HepG2 (cell line): ENCODE results near the gene AQP6. TPM values are rescaled to one million over a fixed set of nuclear protein-coding genes. Genes with fewer than 3 reads are reported as not detected.
A peak's percentile ranks its signal among the peaks of the same experiment; 100 is the strongest.

ENCODE experiments used
- ATAC-seq: fragments of 200-7000 bp; cut with Tn5 transposase; 3 replicates; pipeline ENCODE4 v1.9.1; 2020; ENCODE audit warnings: mild to moderate bottlenecking, moderate library complexity
- BruUV-seq: library from RNA; stranded (reverse); fragments of 400-500 nt; replicated peaks from 2 replicates; lab custom pipeline; 2021; lab: Mats Ljungman, UMichigan
- CTCF ChIA-PET: fragments of 300-600 bp; formaldehyde crosslinking; extraction: SDS; loops from one replicate; lab custom pipeline; 2021; ENCODE audit warnings: low total read pairs, inconsistent platforms, low intra/inter-chr PET ratio; lab: Yijun Ruan, JAX
- POLR2A ChIA-PET: fragments of 350-600 bp; sonication (Branson Sonifier 250); formaldehyde crosslinking; loops from one replicate; lab custom pipeline; 2020; ENCODE audit warnings: antibody characterized with exemption, inconsistent platforms; lab: Yijun Ruan, JAX
- DNase-seq: peaks from one replicate; pipeline ENCODE4 v3.0.0-alpha.2; 2015; ENCODE audit warnings: low spot score
- FAIRE-seq: peaks from 3 replicates; lab custom pipeline; 2011; peaks lifted over from hg19 to GRCh38; lab: Jason Lieb, UNC
- H2AFZ ChIP-seq: one replicate; pipeline ENCODE4 v1.6.1; 2011; ENCODE audit warnings: low read length, inconsistent platforms
- H3K27ac ChIP-seq: fragments of 300-600 bp; 3 replicates; pipeline ENCODE4 v1.8.0; 2011; ENCODE audit warnings: mixed run types, mild to moderate bottlenecking, mixed read lengths, low read length, inconsistent platforms; ENCODE audit not compliant: insufficient read depth; ENCODE audit errors: extremely low read length
- H3K27me3 ChIP-seq, 2 experiments: fragments of 200-600 bp in 1 of 2; 2 replicates in 1 of 2; 3 replicates in 1 of 2; pipeline versions ENCODE4 v1.6.0 to v1.8.0; 2011; ENCODE audit warnings: low read length in 2 of 2, mild to moderate bottlenecking in 2 of 2, moderate library complexity in 2 of 2, inconsistent platforms in 1 of 2; ENCODE audit not compliant: insufficient read depth in 2 of 2, control insufficient read depth in 1 of 2
- H3K36me3 ChIP-seq, 2 experiments: fragments of 200-600 bp in 1 of 2; replicated peaks in 1 of 2; 2 replicates in 1 of 2; 3 replicates in 1 of 2; pipeline versions ENCODE4 v1.5.1 to v1.8.0; 2011; ENCODE audit warnings: low read length in 2 of 2, inconsistent platforms in 1 of 2; ENCODE audit not compliant: insufficient read depth in 2 of 2, control insufficient read depth in 1 of 2
- H3K4me1 ChIP-seq: 2 replicates; pipeline ENCODE4 v1.5.1; 2012; ENCODE audit warnings: low read length, inconsistent platforms; ENCODE audit not compliant: insufficient read depth
- H3K4me2 ChIP-seq: 2 replicates; pipeline ENCODE4 v1.6.0; 2011; ENCODE audit warnings: low read depth, low read length, inconsistent platforms
- H3K4me3 ChIP-seq, 3 experiments: fragments of 200-600 bp in 1 of 3; sonication (generic), shearing (Covaris generic) in 1 of 3; replicated peaks in 1 of 3; 2 replicates each; pipeline ENCODE4 v1.5.1; 2011 to 2016; ENCODE audit warnings: low read length in 3 of 3, inconsistent platforms in 2 of 3, low read depth in 2 of 3, mild to moderate bottlenecking in 2 of 3, control low read depth in 1 of 3, mixed read lengths in 1 of 3; ENCODE audit not compliant: insufficient read depth in 1 of 3
- H3K79me2 ChIP-seq: one replicate; pipeline ENCODE4 v1.6.1; 2011; ENCODE audit warnings: low read length, inconsistent platforms; ENCODE audit not compliant: insufficient read depth
- H3K9ac ChIP-seq: 2 replicates; pipeline ENCODE4 v1.6.0; 2011; ENCODE audit warnings: mild to moderate bottlenecking, low read depth, low read length, inconsistent platforms; ENCODE audit not compliant: insufficient read depth
- H3K9me3 ChIP-seq: 2 replicates; pipeline ENCODE4 v1.5.1; 2012; ENCODE audit warnings: mild to moderate bottlenecking, low read length
- H4K20me1 ChIP-seq: 2 replicates; pipeline ENCODE4 v1.6.0; 2011; ENCODE audit warnings: inconsistent platforms, mild to moderate bottlenecking, low read length, moderate library complexity; ENCODE audit not compliant: insufficient read depth
- CENPX ChIP-seq: sonication (generic); formaldehyde crosslinking; IDR thresholded peaks from 2 replicates; pipeline ENCODE4 v1.9.0; 2021; ENCODE audit warnings: mild to moderate bottlenecking, missing genetic modification reagents, moderate library complexity
- GTF2F1 ChIP-seq: fragments of 150-350 bp; IDR thresholded peaks from 2 replicates; pipeline ENCODE4 v1.6.1; 2014; ENCODE audit warnings: low read length
- HNF4A ChIP-seq: sonication (generic); formaldehyde crosslinking; IDR thresholded peaks from 2 replicates; pipeline ENCODE4 v1.4.0; 2020; ENCODE audit warnings: missing genetic modification reagents
- MEIS2 ChIP-seq: sonication (generic); formaldehyde crosslinking; IDR thresholded peaks from 2 replicates; pipeline ENCODE4 v1.9.0; 2021; ENCODE audit warnings: mild to moderate bottlenecking, missing genetic modification reagents
- MXD4 ChIP-seq: IDR thresholded peaks from 2 replicates; pipeline ENCODE4 v1.6.1; 2016; ENCODE audit warnings: mild to moderate bottlenecking, missing biosample characterization, missing genetic modification reagents
- RFX1 ChIP-seq: fragments of 450-650 bp; IDR thresholded peaks from 2 replicates; pipeline ENCODE4 v1.6.1; 2017
- SPEN ChIP-seq: sonication (generic); formaldehyde crosslinking; IDR thresholded peaks from 2 replicates; pipeline ENCODE4 v1.5.1; 2020; ENCODE audit warnings: low read depth, mild to moderate bottlenecking, missing genetic modification reagents
- ZFY ChIP-seq: sonication (generic); formaldehyde crosslinking; IDR thresholded peaks from 2 replicates; pipeline ENCODE4 v1.4.0; 2020; ENCODE audit warnings: missing genetic modification reagents
- WGBS: methylation state at CpG from one replicate; pipeline ENCODE4 v1.1.6; 2017; ENCODE audit warnings: low lambda C conversion rate; 5-methylcytosine and 5-hydroxymethylcytosine counted together
- in situ Hi-C: cut with HindIII; loops from 2 replicates; pipeline ENCODE4 v1.10.0; 2017; ENCODE audit warnings: low pct_unique_long_range_greater_than_20kb; ENCODE audit not compliant: extremely low pct_ligation_motif_present
- intact Hi-C: fragments of 100-400 bp; cut with micrococcal nuclease; formaldehyde crosslinking; loops from one replicate; pipeline ENCODE4 v1.10.0; 2022; ENCODE audit not compliant: unreplicated experiment
- polyA plus RNA-seq, 8 experiments: library from polyadenylated mRNA; depleted of rRNA in 3 of 8; stranded (reverse) in 7 of 8; unstranded in 1 of 8; fragments of >200 nt; fragmentation: Illumina TruSeq in 4 of 8; extraction: Trizol in 4 of 8; gene quantifications; 2 replicates each; pipeline versions ENCODE4 v1.2.1 to v1.2.3, GENCODE V29; 2011 to 2016; ENCODE audit warnings: low read depth in 4 of 8, missing spikeins in 1 of 8, mixed read lengths in 1 of 8; ENCODE audit not compliant: insufficient read depth in 1 of 8
- total RNA-seq, 5 experiments: library from RNA; depleted of rRNA; stranded (reverse); fragments of >200 nt; fragmentation: Illumina TruSeq; extraction: Trizol; gene quantifications; 2 replicates each; pipeline ENCODE4 v1.2.3, GENCODE V29; 2016; ENCODE audit warnings: low read depth in 1 of 5
- TF ChIP-seq, protein P1 (sequence below): sonication (generic); formaldehyde crosslinking; IDR thresholded peaks from 2 replicates; pipeline ENCODE4 v1.9.0; 2022; ENCODE audit warnings: low read depth, missing genetic modification reagents

AQP6 gene
- total and polyA plus RNA-seq, 2 of the 13 experiments (the other 11 are each of a cell fraction or from before 2014, with no cell fraction given), result 0.32 to 1.3 TPM

GRCh38 chr12:49962861-49963765 is 9.6 kb upstream of the AQP6 start (continued):
- TF ChIP-seq ZFY (CRISPR knock-in tag) (peak; percentile 33; the same call in 1 of the 2 replicates), CENPX (no peak), HNF4A (CRISPR knock-in tag) (0 out of 2 replicates have a peak, but pooled peaks have one; percentile 16), GTF2F1 (no peak), MEIS2 (CRISPR knock-in tag) (0 out of 2 replicates have a peak, but pooled peaks have one; percentile 52), RFX1 (no peak), SPEN (CRISPR knock-in tag) (no peak)
- TF ChIP-seq, protein P1, sequence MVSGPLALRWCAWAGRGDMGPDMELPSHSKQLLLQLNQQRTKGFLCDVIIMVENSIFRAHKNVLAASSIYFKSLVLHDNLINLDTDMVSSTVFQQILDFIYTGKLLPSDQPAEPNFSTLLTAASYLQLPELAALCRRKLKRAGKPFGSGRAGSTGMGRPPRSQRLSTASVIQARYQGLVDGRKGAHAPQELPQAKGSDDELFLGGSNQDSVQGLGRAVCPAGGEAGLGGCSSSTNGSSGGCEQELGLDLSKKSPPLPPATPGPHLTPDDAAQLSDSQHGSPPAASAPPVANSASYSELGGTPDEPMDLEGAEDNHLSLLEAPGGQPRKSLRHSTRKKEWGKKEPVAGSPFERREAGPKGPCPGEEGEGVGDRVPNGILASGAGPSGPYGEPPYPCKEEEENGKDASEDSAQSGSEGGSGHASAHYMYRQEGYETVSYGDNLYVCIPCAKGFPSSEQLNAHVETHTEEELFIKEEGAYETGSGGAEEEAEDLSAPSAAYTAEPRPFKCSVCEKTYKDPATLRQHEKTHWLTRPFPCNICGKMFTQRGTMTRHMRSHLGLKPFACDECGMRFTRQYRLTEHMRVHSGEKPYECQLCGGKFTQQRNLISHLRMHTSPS (CRISPR knock-in tag), result peak; percentile 73

DNA sequence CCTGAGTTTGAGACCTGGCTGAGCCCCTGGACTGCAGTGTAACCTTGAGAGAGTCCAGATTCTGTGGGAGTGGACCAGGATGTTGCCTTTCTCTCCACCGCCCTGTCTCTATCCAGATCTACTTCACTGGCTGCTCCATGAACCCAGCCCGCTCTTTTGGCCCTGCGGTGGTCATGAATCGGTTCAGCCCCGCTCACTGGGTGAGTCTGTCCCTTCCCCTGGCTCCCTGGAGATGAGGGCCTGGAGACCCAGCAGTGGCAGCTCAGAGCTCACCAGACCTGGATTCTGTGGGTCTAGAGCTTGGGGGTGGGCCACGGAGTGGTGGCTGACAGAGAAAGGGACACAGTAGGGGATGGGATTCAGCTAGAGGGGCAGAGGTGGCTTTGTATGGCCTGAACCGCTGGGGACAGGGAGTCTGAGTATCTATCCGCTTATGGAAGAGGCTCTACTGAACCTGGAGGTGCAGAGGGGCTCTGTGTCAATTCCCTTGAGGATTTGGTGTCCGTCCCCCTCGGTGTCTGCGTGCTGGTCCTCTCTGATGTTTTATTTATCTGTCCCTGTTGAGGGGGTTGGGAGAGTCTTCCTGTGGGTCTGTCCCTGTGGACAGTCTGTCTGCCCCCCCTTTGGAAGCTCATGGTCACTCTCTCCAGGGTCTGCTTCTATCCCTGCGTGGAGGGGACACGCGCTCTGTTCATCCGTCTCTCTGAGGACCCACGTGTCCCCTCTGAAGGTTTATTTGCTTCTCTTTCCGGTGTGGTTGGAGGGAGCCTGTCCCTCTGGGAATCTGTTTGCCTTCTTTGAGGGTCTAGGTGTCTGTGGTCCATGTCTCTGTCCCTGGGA is 8.6 kb upstream of the AQP6 start:
- ATAC-seq, result no peak
- no peak for TF ChIP-seq MXD4 (CRISPR knock-in tag)
- FAIRE-seq, result no peak
- Histone ChIP-seq H3K4me3 (no peak overlapping the region), H3K79me2 (no peaks in the 10 kb centered on the region), H3K9me3 (no peaks in the 10 kb centered on the region), H3K27ac (no peak overlapping the region), H3K4me1 (peaks cover 65% of the 10 kb centered on the region), H2AFZ (no peak overlapping the region), H3K27me3 (peaks cover 5 to 40% of the 10 kb centered on the region in 2 experiments), H3K9ac (no peak overlapping the region), H4K20me1 (no peaks in the 10 kb centered on the region), H3K36me3 (no peaks in the 10 kb centered on the region), H3K4me2 (no peak overlapping the region)
- intact Hi-C loops, result no loop called here
- CTCF ChIA-PET, result no interaction called here
- POLR2A ChIA-PET, result interaction anchor here (0.8 to 1.0 kb wide), 2 partner anchors 14 to 69 kb away, joined by 3 read pairs; no protein-coding TSS in a partner anchor
- 72% methylated on average over 13 of the region's 17 CpGs for WGBS
- DNase-seq, result no peak
- no TSS peak for BruUV-seq
- in situ Hi-C loops, result no loop called here
